AG04450 (cell line): Measurements from ENCODE around the gene LRRC36. TPM values are rescaled to one million over a fixed set of nuclear protein-coding genes. Genes with fewer than 3 reads are reported as not detected.

Experiments
- CTCF ChIA-PET: fragments of 300-600, 350-600 bp; formaldehyde crosslinking; extraction: SDS; loops from one replicate; lab custom pipeline; 2022; ENCODE audit warnings: antibody characterized with exemption, inconsistent platforms; lab: Charles Lee
- POLR2A ChIA-PET: fragments of 350-600 bp; formaldehyde crosslinking; extraction: SDS; loops from one replicate; lab custom pipeline; 2021; ENCODE audit warnings: antibody characterized with exemption, inconsistent platforms; lab: Yijun Ruan, JAX
- DNase-seq: peaks from one replicate; pipeline ENCODE4 v3.0.0-alpha.2; 2011; ENCODE audit warnings: low read depth, low spot score
- H3K27ac ChIP-seq: one replicate; pipeline ENCODE4 v1.5.1; 2012; ENCODE audit warnings: low read depth, low read length, control low read depth
- H3K27me3 ChIP-seq: one replicate; pipeline ENCODE4 v1.6.0; 2012; ENCODE audit warnings: low read length; ENCODE audit not compliant: control insufficient read depth, insufficient read depth
- H3K4me3 ChIP-seq: 2 replicates; pipeline ENCODE4 v1.5.1; 2011; ENCODE audit warnings: mild to moderate bottlenecking, low read depth, low read length, control low read depth
- H3K9me3 ChIP-seq: 2 replicates; pipeline ENCODE4 v1.5.1; 2012; ENCODE audit warnings: low read length; ENCODE audit not compliant: control insufficient read depth, insufficient read depth
- polyA plus RNA-seq: library from polyadenylated mRNA; depleted of rRNA; stranded (reverse); fragments of >200 nt; gene quantifications from 2 replicates; pipeline ENCODE4 v1.2.3, GENCODE V29; 2011
- TF ChIP-seq, protein P1 (sequence below): IDR thresholded peaks from 2 replicates; pipeline ENCODE4 v1.5.1; 2011; ENCODE audit warnings: low read depth, low read length, control low read depth, inconsistent platforms

LRRC36 gene
- polyA plus RNA-seq, 1 experiment, result 0.41 TPM

DNA sequence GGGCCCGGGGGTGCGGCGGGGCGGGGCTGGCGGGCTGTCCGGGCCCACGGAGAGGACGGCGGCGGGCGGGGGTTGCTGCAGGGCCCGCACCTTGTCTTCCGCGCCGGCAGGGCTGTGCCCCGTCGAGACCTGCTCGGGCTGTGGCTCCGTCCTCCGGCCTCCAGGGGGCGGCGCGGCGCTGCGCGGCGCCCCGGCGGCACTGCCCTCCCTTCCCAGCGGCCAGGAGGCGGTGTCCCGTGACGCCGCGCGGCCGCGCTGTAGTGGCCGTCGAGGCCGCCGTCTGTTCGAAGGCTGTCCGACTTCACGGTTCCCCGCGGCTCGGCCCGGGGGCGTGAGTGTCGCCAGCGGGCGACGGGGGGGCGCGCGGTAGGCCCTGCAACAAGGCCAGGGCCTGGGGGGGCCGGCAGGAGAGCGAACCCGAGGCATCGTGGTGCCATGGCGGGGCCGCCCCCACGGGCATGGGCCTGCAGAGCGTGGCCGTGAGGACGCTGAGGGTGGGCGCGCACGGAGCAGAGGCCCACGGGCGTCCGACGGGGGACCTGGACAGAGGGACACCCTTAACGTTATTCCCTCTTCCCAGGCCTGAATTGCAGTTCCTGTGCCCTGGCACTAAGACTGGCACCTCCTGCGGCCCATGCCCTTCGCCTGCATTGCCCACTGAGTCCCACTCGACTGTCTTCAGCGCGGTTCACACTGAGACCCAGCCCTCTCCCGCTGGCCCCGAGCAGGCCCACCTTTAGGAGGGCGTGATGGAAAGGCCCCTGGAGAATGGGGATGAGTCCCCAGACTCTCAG, 47.1 kb upstream of the LRRC36 start, which contains the start of gene PLEKHG4:
PLEKHG4 (plus strand) TSS at position 237 of the 794 bp plus-strand sequence; CDS start at position 750, 513 bp downstream.
- Histone ChIP-seq H3K9me3 (no peaks in the 10 kb centered on the region; the same call in 1 of the 2 replicates), H3K27me3 (no peaks in the 10 kb centered on the region), H3K4me3 (peak within 1 kb of the TSS; percentile 68), H3K27ac (peak within 1 kb of the TSS; percentile 98)
- CTCF ChIA-PET, result interaction anchor here (0.8 to 1.3 kb wide), 3 partner anchors 9 to 103 kb away, joined by 3 to 8 read pairs (median 3); no protein-coding TSS in a partner anchor
- DNase-seq, result no peak
- POLR2A ChIA-PET, result no interaction called here
- TF ChIP-seq, protein P1, sequence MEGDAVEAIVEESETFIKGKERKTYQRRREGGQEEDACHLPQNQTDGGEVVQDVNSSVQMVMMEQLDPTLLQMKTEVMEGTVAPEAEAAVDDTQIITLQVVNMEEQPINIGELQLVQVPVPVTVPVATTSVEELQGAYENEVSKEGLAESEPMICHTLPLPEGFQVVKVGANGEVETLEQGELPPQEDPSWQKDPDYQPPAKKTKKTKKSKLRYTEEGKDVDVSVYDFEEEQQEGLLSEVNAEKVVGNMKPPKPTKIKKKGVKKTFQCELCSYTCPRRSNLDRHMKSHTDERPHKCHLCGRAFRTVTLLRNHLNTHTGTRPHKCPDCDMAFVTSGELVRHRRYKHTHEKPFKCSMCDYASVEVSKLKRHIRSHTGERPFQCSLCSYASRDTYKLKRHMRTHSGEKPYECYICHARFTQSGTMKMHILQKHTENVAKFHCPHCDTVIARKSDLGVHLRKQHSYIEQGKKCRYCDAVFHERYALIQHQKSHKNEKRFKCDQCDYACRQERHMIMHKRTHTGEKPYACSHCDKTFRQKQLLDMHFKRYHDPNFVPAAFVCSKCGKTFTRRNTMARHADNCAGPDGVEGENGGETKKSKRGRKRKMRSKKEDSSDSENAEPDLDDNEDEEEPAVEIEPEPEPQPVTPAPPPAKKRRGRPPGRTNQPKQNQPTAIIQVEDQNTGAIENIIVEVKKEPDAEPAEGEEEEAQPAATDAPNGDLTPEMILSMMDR, result peak; percentile 55

- CTCF ChIA-PET, result interaction anchor here (0.6 to 1.3 kb wide), 3 partner anchors 8 to 113 kb away, joined by 3 to 8 read pairs (median 3); no protein-coding TSS in a partner anchor
- DNase-seq, result no peak
- Histone ChIP-seq H3K9me3 (no peaks in the 10 kb centered on the region; the same call in 1 of the 2 replicates), H3K4me3 (no peak overlapping the region), H3K27ac (no peak overlapping the region), H3K27me3 (no peaks in the 10 kb centered on the region)
- TF ChIP-seq, protein P1, result no peak
- POLR2A ChIA-PET, result no interaction called here
These were observed 46.3 kb upstream of the LRRC36 start for GRCh38 chr16:67280090-67281015.

- no peak for DNase-seq
- TF ChIP-seq, protein P1, result no peak
- no peaks in the 10 kb centered on the region; the same call in 1 of the 2 replicates for H3K9me3 ChIP-seq
- no peaks in the 10 kb centered on the region for H3K27me3 ChIP-seq
- POLR2A ChIA-PET, result no interaction called here
- no peak overlapping the region for H3K27ac ChIP-seq
- H3K4me3 ChIP-seq, result no peak overlapping the region
- CTCF ChIA-PET, result interaction anchor here (0.9 kb wide), 1 partner anchor 112 kb away, joined by 3 read pairs; the partner anchor contains the start of gene TPPP3
These were observed 44.8 kb upstream of the LRRC36 start for GRCh38 chr16:67281536-67282446.

- Histone ChIP-seq H3K27ac (no peak overlapping the region), H3K4me3 (no peak overlapping the region), H3K27me3 (no peaks in the 10 kb centered on the region), H3K9me3 (no peaks in the 10 kb centered on the region; the same call in 1 of the 2 replicates)
- POLR2A ChIA-PET, result no interaction called here
- CTCF ChIA-PET, result no interaction called here
- TF ChIP-seq, protein P1, result no peak
- DNase-seq, result no peak
These were observed 44.2 kb upstream of the LRRC36 start for GRCh38 chr16:67282447-67282805.
